ENCODE measurements around the gene SEBOX. TPM values are rescaled to one million over a fixed set of nuclear protein-coding genes. Genes with fewer than 3 reads are reported as not detected.
A peak's percentile ranks its signal among the peaks of the same experiment; 100 is the strongest.

The SEBOX gene
- total and polyA plus RNA-seq, 5 donors from 2014 or later, result not detected

DNA sequence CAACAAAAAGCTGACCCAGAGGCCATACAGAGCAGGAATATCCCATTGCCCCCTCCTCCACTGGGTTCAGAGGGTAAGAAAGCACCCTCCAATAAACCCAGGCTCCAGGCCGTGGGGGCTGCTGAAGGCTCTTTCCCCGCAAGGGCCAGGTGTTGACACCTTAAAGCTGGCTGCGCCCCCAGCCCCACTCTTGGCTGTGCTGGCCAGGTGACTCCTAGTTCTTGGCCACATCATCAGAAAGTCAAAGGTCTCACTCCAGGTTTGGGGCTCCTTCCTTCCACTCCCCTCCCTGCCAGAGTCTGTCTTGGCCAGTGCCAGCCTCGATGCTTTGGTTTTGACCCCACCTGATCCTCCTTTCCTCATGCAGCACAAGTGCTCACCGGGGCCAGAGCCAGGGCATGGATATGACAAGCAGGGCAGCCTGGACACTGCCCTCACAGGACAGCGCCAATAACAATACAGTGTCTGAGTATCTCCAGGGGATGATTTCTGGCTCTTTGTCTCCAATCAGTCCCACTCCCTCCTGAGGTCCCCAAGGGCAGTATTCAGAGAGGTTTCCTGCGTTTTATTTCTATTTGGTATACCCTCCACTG is 32.8 kb upstream of the SEBOX start:
- no peaks in the 10 kb centered on the region for H3K27me3 ChIP-seq (ENCODE audit: control insufficient read depth, insufficient read depth, low read length)
- H3K9me3 ChIP-seq (ENCODE audit: control insufficient read depth in 2 of 2, low read length in 2 of 2), result no peaks in the 10 kb centered on the region
- no peaks in the 10 kb centered on the region for H3K4me1 ChIP-seq (ENCODE audit: control insufficient read depth, insufficient read depth, low read length, poor library complexity, severe bottlenecking)
- DNase-seq (no peak), ATAC-seq (ENCODE audit: low read depth in 2 of 2) (no peak)
- H3K36me3 ChIP-seq (ENCODE audit: control insufficient read depth, insufficient read depth, low read length), result peaks cover 34% of the 10 kb centered on the region
- Mint-ChIP-seq H3K9me3 (no peaks in the 10 kb centered on the region), H3K27ac (peak overlapping the region in 1 of 3 donors; percentile 26), H3K4me3 (peak overlapping the region in 1 of 4 donors; percentile 38), H3K36me3 (peaks cover 9% of the 10 kb centered on the region), H3K27me3 (no peaks in the 10 kb centered on the region), H3K4me1 (peaks cover 0 to 2% (median 0%) of the 10 kb centered on the region in 4 donors)
- H3K27ac ChIP-seq (ENCODE audit: insufficient read depth, low read length, poor library complexity, severe bottlenecking), result no peak overlapping the region
- H3K4me3 ChIP-seq (ENCODE audit: low read depth, low read length), result no peak overlapping the region

DNA sequence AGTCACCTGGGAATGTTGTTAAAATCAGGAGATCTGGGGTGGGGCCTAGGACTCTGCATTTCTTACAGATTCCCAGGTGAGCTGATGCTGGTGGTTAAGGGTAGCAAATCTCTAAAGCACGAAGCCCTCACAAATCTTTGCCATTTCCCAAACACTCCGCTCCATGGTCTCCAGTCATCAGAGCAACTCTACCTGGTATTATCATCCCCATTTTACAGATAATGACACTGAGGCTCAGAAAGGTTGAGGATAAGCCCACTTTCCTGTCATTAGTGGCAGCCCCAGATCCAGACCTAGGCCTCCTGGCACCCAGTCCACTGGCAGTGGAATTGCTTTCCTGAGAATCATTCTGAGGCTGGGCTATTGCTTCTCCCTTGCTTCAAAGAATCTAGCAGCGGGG is 32.3 kb upstream of the SEBOX start:
- Mint-ChIP-seq H3K9me3 (no peaks in the 10 kb centered on the region), H3K4me1 (peaks cover 0 to 2% (median 0%) of the 10 kb centered on the region in 4 donors), H3K4me3 (peak overlapping the region in 1 of 4 donors; percentile 38), H3K27me3 (no peaks in the 10 kb centered on the region), H3K36me3 (peaks cover 9% of the 10 kb centered on the region), H3K27ac (no peak overlapping the region)
- ATAC-seq (ENCODE audit: low read depth in 2 of 2), result no peak
- no peaks in the 10 kb centered on the region for H3K9me3 ChIP-seq (ENCODE audit: control insufficient read depth in 2 of 2, low read length in 2 of 2)
- no peaks in the 10 kb centered on the region for H3K27me3 ChIP-seq (ENCODE audit: control insufficient read depth, insufficient read depth, low read length)
- no peak overlapping the region for H3K27ac ChIP-seq (ENCODE audit: insufficient read depth, low read length, poor library complexity, severe bottlenecking)
- no peak overlapping the region for H3K4me3 ChIP-seq (ENCODE audit: low read depth, low read length)
- H3K36me3 ChIP-seq (ENCODE audit: control insufficient read depth, insufficient read depth, low read length), result peaks cover 34% of the 10 kb centered on the region
- no peaks in the 10 kb centered on the region for H3K4me1 ChIP-seq (ENCODE audit: control insufficient read depth, insufficient read depth, low read length, poor library complexity, severe bottlenecking)
- DNase-seq, result no peak

DNA sequence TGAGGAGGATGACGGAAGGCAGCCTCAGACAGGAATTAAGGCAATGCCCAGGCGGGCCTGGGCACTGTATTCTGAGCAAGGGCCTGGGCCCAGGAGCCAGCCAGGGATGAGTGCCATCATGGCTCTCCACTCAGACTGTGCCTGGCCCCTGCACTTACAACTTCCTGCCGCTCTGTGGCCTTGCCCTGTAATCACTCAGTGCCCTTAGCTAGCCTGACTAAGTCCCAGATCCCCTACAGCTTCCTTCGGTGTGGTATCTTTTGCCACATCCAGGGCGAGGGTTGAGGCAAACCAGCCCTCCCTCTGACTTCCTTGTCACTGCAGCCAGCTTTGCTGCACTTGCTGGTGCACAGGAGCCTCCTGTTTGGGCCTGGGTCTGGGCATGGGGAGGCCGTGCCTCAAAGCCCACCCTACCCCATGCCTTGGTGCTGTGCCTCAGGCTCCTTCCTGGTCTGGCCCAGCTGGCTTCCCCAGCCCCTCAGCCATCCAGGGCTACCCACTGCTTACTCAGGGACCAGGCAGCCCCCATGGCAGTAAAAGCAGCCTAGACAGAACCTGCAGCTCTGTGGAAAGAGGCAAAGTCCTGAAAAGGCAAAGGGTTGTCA is 31.7 kb upstream of the SEBOX start:
- Histone ChIP-seq H3K27me3 (ENCODE audit: control insufficient read depth, insufficient read depth, low read length) (no peaks in the 10 kb centered on the region), H3K36me3 (ENCODE audit: control insufficient read depth, insufficient read depth, low read length) (peaks cover 36% of the 10 kb centered on the region), H3K9me3 (ENCODE audit: control insufficient read depth in 2 of 2, low read length in 2 of 2) (no peaks in the 10 kb centered on the region), H3K4me3 (ENCODE audit: low read depth, low read length) (no peak overlapping the region), H3K4me1 (ENCODE audit: control insufficient read depth, insufficient read depth, low read length, poor library complexity, severe bottlenecking) (no peaks in the 10 kb centered on the region), H3K27ac (ENCODE audit: insufficient read depth, low read length, poor library complexity, severe bottlenecking) (no peak overlapping the region)
- Mint-ChIP-seq H3K4me3 (no peak overlapping the region), H3K27me3 (no peaks in the 10 kb centered on the region), H3K36me3 (peaks cover 9% of the 10 kb centered on the region), H3K27ac (no peak overlapping the region), H3K9me3 (no peaks in the 10 kb centered on the region), H3K4me1 (peaks cover 0 to 2% (median 0%) of the 10 kb centered on the region in 4 donors)
- no peak for ATAC-seq (ENCODE audit: low read depth in 2 of 2)
- no peak for DNase-seq

DNA sequence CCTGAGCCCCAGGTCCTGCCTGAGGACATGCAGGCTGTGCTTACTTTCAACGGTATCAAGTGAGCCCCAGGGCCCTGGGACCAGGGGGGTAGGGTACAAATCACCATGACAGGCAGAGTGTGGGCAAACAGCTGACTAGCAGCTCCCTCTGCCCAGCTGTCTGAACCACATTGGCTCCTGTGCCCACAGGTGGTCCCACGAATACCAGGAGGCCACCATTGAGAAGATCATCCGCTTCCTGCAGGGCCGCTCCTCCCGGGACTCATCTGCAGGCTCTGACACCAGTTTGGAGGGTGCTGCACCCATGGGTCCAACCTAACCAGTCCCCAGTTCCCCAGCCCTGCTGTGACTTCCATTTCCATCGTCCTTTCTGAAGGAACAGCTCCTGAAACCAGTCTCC is 31.0 kb upstream of the SEBOX start:
- ATAC-seq (ENCODE audit: low read depth in 2 of 2) (no peak), DNase-seq (no peak)
- Histone ChIP-seq H3K4me3 (ENCODE audit: low read depth, low read length) (no peak overlapping the region), H3K27ac (ENCODE audit: insufficient read depth, low read length, poor library complexity, severe bottlenecking) (no peak overlapping the region), H3K27me3 (ENCODE audit: control insufficient read depth, insufficient read depth, low read length) (no peaks in the 10 kb centered on the region), H3K36me3 (ENCODE audit: control insufficient read depth, insufficient read depth, low read length) (peaks cover 42% of the 10 kb centered on the region), H3K9me3 (ENCODE audit: control insufficient read depth in 2 of 2, low read length in 2 of 2) (no peaks in the 10 kb centered on the region), H3K4me1 (ENCODE audit: control insufficient read depth, insufficient read depth, low read length, poor library complexity, severe bottlenecking) (no peaks in the 10 kb centered on the region)
- Mint-ChIP-seq H3K4me1 (peaks cover 0 to 2% (median 0%) of the 10 kb centered on the region in 4 donors), H3K9me3 (no peaks in the 10 kb centered on the region), H3K36me3 (peaks cover 15% of the 10 kb centered on the region), H3K27me3 (no peaks in the 10 kb centered on the region), H3K4me3 (no peak overlapping the region), H3K27ac (no peak overlapping the region)

DNA sequence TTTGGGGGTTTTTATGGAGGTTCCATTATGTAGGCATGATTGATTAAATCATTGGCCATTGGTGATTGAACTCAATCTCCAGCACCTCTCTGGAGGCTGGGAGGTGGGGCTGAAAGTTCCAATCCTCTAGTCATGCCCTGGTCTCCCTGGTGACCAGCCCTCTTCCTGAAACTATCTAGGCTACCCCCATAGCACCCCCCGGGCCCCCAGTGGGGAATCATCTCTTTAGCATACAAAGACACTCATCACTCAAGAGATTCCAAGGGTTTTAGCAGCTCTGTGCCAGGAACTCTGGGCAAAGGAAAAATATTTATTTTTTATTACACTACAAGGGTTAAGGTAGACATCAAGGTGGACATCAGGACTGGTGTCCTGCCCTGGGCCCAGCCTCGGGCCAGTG is 30.4 kb upstream of the SEBOX start:
- H3K27me3 ChIP-seq (ENCODE audit: control insufficient read depth, insufficient read depth, low read length), result no peaks in the 10 kb centered on the region
- no peaks in the 10 kb centered on the region for H3K4me1 ChIP-seq (ENCODE audit: control insufficient read depth, insufficient read depth, low read length, poor library complexity, severe bottlenecking)
- no peak overlapping the region for H3K4me3 ChIP-seq (ENCODE audit: low read depth, low read length)
- H3K9me3 ChIP-seq (ENCODE audit: control insufficient read depth in 2 of 2, low read length in 2 of 2), result no peaks in the 10 kb centered on the region
- no peaks in the 10 kb centered on the region for H3K9me3 Mint-ChIP-seq
- ATAC-seq (ENCODE audit: low read depth in 2 of 2) (no peak), DNase-seq (no peak)
- peaks cover 48% of the 10 kb centered on the region for H3K36me3 ChIP-seq (ENCODE audit: control insufficient read depth, insufficient read depth, low read length)
- peaks cover 0 to 3% (median 1%) of the 10 kb centered on the region in 4 donors for H3K4me1 Mint-ChIP-seq
- no peak overlapping the region for H3K4me3 Mint-ChIP-seq
- H3K27ac ChIP-seq (ENCODE audit: insufficient read depth, low read length, poor library complexity, severe bottlenecking), result no peak overlapping the region
- H3K27me3 Mint-ChIP-seq, result no peaks in the 10 kb centered on the region
- peaks cover 20% of the 10 kb centered on the region for H3K36me3 Mint-ChIP-seq
- H3K27ac Mint-ChIP-seq, result no peak overlapping the region

DNA sequence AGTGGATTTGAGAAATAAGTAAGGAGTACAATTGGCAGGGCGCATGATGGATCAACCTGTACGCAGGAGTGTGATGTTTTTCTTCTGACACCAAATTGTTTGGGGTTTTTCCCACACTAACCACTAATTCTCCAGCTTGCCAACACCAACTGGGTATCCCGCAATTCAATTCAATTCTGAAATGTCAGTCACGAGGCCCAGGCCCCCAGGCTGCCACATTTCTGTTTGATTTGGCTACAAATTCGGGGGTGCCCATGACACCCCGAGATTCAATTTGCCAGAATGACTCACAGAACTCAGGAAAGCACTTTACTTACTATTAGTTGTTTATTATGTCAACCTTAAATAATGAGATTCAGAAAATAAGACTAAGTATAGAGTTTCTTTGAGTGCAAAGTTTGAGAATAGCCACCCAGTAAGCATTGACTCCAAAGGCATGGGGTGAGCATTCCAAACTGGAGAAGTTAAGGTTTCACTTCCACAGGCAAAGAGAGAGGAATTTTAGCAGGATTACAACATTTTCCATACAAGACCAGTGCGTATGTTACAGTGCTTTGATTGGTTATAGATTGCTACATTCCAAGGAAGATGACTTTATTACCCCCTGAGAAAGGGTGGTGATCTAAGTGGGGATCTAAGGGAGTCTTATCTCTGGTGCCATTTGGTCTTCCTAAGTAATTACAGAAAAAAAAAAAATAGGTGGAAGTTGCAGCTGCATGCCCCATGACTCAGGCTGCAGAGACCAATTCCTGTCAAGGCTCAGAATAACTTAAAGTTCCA is 29.5 kb upstream of the SEBOX start:
- Mint-ChIP-seq H3K4me1 (peaks cover 0 to 7% (median 1%) of the 10 kb centered on the region in 4 donors), H3K36me3 (peaks cover 27% of the 10 kb centered on the region), H3K4me3 (no peak overlapping the region), H3K9me3 (no peaks in the 10 kb centered on the region), H3K27me3 (no peaks in the 10 kb centered on the region), H3K27ac (no peak overlapping the region)
- DNase-seq (no peak), ATAC-seq (ENCODE audit: low read depth in 2 of 2) (no peak)
- no peak overlapping the region for H3K4me3 ChIP-seq (ENCODE audit: low read depth, low read length)
- H3K27ac ChIP-seq (ENCODE audit: insufficient read depth, low read length, poor library complexity, severe bottlenecking), result no peak overlapping the region
- H3K9me3 ChIP-seq (ENCODE audit: control insufficient read depth in 2 of 2, low read length in 2 of 2), result no peaks in the 10 kb centered on the region
- H3K27me3 ChIP-seq (ENCODE audit: control insufficient read depth, insufficient read depth, low read length), result no peaks in the 10 kb centered on the region
- H3K4me1 ChIP-seq (ENCODE audit: control insufficient read depth, insufficient read depth, low read length, poor library complexity, severe bottlenecking), result no peaks in the 10 kb centered on the region
- H3K36me3 ChIP-seq (ENCODE audit: control insufficient read depth, insufficient read depth, low read length), result peaks cover 56% of the 10 kb centered on the region

DNA sequence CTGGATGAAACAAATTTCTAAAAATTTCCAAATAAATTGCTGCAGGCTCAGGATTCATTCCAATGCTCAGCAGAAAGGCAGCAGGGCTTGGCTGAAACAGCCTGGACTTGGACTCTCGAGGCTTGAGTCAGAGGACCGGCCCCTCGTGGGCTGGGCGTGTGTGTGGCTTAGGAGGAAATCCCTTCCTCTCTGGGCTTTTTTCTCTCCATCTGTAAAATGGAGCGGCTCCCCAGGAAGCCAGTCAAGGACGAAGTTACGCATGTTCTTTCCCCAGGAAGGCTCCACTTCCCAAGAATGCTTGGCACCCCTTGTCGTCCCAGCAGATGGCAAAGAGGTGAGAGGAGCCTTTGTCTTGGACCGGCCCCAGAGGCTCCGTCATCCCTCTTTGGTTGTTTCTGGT is 27.5 kb upstream of the SEBOX start:
- H3K36me3 Mint-ChIP-seq, result peaks cover 32% of the 10 kb centered on the region
- no peaks in the 10 kb centered on the region for H3K27me3 Mint-ChIP-seq

More for the DNA sequence above, 27.5 kb upstream of the SEBOX start:
- H3K36me3 ChIP-seq (ENCODE audit: control insufficient read depth, insufficient read depth, low read length), result peaks cover 63% of the 10 kb centered on the region
- DNase-seq, result no peak
- no peak overlapping the region for H3K4me3 Mint-ChIP-seq
- H3K4me1 Mint-ChIP-seq, result peaks cover 0 to 7% (median 2%) of the 10 kb centered on the region in 4 donors
- ATAC-seq (ENCODE audit: low read depth in 2 of 2), result no peak
- no peak overlapping the region for H3K27ac Mint-ChIP-seq
- H3K9me3 ChIP-seq (ENCODE audit: control insufficient read depth in 2 of 2, low read length in 2 of 2), result no peaks in the 10 kb centered on the region
- H3K27me3 ChIP-seq (ENCODE audit: control insufficient read depth, insufficient read depth, low read length), result no peaks in the 10 kb centered on the region
- H3K27ac ChIP-seq (ENCODE audit: insufficient read depth, low read length, poor library complexity, severe bottlenecking), result no peak overlapping the region
- H3K4me1 ChIP-seq (ENCODE audit: control insufficient read depth, insufficient read depth, low read length, poor library complexity, severe bottlenecking), result no peaks in the 10 kb centered on the region
- no peak overlapping the region for H3K4me3 ChIP-seq (ENCODE audit: low read depth, low read length)
- no peaks in the 10 kb centered on the region for H3K9me3 Mint-ChIP-seq

Data from CD4-positive, CD25-positive, alpha-beta regulatory T cell (primary cell).